Astrocyte (in vitro differentiated cells and primary cell): ENCODE measurements around the gene ULK4. TPM values are rescaled to one million over a fixed set of nuclear protein-coding genes. Genes with fewer than 3 reads are reported as not detected.
"Not testable (repeated sequence)": the region's sequence is repeated elsewhere in the genome, so short reads cannot be mapped to it uniquely, and the experiment has no call there.

Experiments used
- DNase-seq: peaks from one replicate; pipeline ENCODE4 v3.0.0-alpha.2; 2010; ENCODE audit warnings: low read depth
- FAIRE-seq: peaks from 2 replicates; lab custom pipeline; 2011; peaks lifted over from hg19 to GRCh38; lab: Jason Lieb, UNC
- H2AFZ ChIP-seq: 2 replicates; pipeline ENCODE4 v1.6.0; 2012; ENCODE audit warnings: low read depth, low read length, inconsistent platforms
- H3K27ac ChIP-seq: 2 replicates; pipeline ENCODE4 v1.5.1; 2011; ENCODE audit warnings: low read depth, low read length, inconsistent platforms
- H3K27me3 ChIP-seq: 2 replicates; pipeline ENCODE4 v1.6.0; 2011; ENCODE audit warnings: low read length, inconsistent platforms; ENCODE audit not compliant: insufficient read depth
- H3K36me3 ChIP-seq: 2 replicates; pipeline ENCODE4 v1.5.1; 2011; ENCODE audit warnings: low read length, inconsistent platforms; ENCODE audit not compliant: insufficient read depth
- H3K4me1 ChIP-seq: 2 replicates; pipeline ENCODE4 v1.5.1; 2011; ENCODE audit warnings: low read length, inconsistent platforms; ENCODE audit not compliant: insufficient read depth
- H3K4me2 ChIP-seq: 2 replicates; pipeline ENCODE4 v1.6.0; 2012; ENCODE audit warnings: low read length, inconsistent platforms
- H3K4me3 ChIP-seq: 2 replicates; pipeline ENCODE4 v1.5.1; 2011; ENCODE audit warnings: low read depth, mild to moderate bottlenecking, low read length, inconsistent platforms; ENCODE audit not compliant: insufficient read depth
- H3K79me2 ChIP-seq: 2 replicates; pipeline ENCODE4 v1.6.0; 2012; ENCODE audit warnings: mild to moderate bottlenecking, low read length, inconsistent platforms; ENCODE audit not compliant: insufficient read depth
- H3K9ac ChIP-seq: 2 replicates; pipeline ENCODE4 v1.6.0; 2012; ENCODE audit warnings: mild to moderate bottlenecking, low read length, inconsistent platforms
- H3K9me3 ChIP-seq: 2 replicates; pipeline ENCODE4 v1.5.1; 2012; ENCODE audit warnings: low read depth, mild to moderate bottlenecking, low read length, inconsistent platforms; ENCODE audit not compliant: insufficient read depth
- H4K20me1 ChIP-seq: 2 replicates; pipeline ENCODE4 v1.6.0; 2012; ENCODE audit warnings: low read length, inconsistent platforms; ENCODE audit not compliant: insufficient read depth
- H3K27ac Mint-ChIP-seq: one replicate; pipeline ENCODE4 v1.8.0; 2021; ENCODE audit warnings: mild to moderate bottlenecking, mixed read lengths; ENCODE audit not compliant: unreplicated experiment
- H3K27me3 Mint-ChIP-seq: one replicate; pipeline ENCODE4 v1.8.0; 2021; ENCODE audit warnings: low read depth, mixed read lengths; ENCODE audit not compliant: unreplicated experiment
- H3K36me3 Mint-ChIP-seq: one replicate; pipeline ENCODE4 v1.8.0; 2021; ENCODE audit warnings: low read depth, mixed read lengths; ENCODE audit not compliant: unreplicated experiment
- H3K4me1 Mint-ChIP-seq: one replicate; pipeline ENCODE4 v1.8.0; 2021; ENCODE audit warnings: low read depth, mixed read lengths; ENCODE audit not compliant: unreplicated experiment
- H3K4me3 Mint-ChIP-seq: one replicate; pipeline ENCODE4 v1.8.0; 2021; ENCODE audit warnings: mild to moderate bottlenecking, moderate library complexity, mixed read lengths; ENCODE audit not compliant: unreplicated experiment
- H3K9me3 Mint-ChIP-seq: one replicate; pipeline ENCODE4 v1.8.0; 2021; ENCODE audit warnings: mild to moderate bottlenecking, mixed read lengths; ENCODE audit not compliant: unreplicated experiment
- EZH2 ChIP-seq: IDR thresholded peaks from 2 replicates; pipeline ENCODE4 v1.6.1; 2012; ENCODE audit warnings: mild to moderate bottlenecking, low read length, inconsistent platforms; ENCODE audit not compliant: insufficient read depth
- total RNA-seq: library from RNA; stranded (reverse); gene quantifications from 2 replicates; pipeline ENCODE4 v1.2.1, GENCODE V29; 2021
- TF ChIP-seq, protein P1 (sequence below): IDR thresholded peaks from 2 replicates; pipeline ENCODE4 v1.5.1; 2011; ENCODE audit warnings: low read depth, mild to moderate bottlenecking, inconsistent platforms, low read length, moderate library complexity; ENCODE audit not compliant: insufficient read depth

The ULK4 gene
- total RNA-seq, 1 donor from 2014 or later = 6.6 TPM

- FAIRE-seq = no peak
- Mint-ChIP-seq H3K4me1 (peaks cover 2% of the 10 kb centered on the region), H3K9me3 (peaks cover 9% of the 10 kb centered on the region)
Observed at GRCh38 chr3:41288785-41289184, 673.1 kb downstream of the ULK4 start.

GRCh38 chr3:41286305-41286704 lies 675.6 kb downstream of the ULK4 start:
- no peaks in the 10 kb centered on the region for H3K4me1 Mint-ChIP-seq
- no peaks in the 10 kb centered on the region for H3K36me3 ChIP-seq
- H4K20me1 ChIP-seq = no peaks in the 10 kb centered on the region
- H2AFZ ChIP-seq = no peak overlapping the region
- no peak for FAIRE-seq
- H3K27me3 Mint-ChIP-seq = peaks cover 3% of the 10 kb centered on the region
- H3K36me3 Mint-ChIP-seq = no peaks in the 10 kb centered on the region
- H3K27ac ChIP-seq = no peak overlapping the region
- DNase-seq = no peak
- H3K4me2 ChIP-seq = no peak overlapping the region
- H3K4me3 Mint-ChIP-seq = no peak overlapping the region
- no peak overlapping the region for H3K27ac Mint-ChIP-seq
- H3K9me3 ChIP-seq = no peaks in the 10 kb centered on the region
- H3K4me3 ChIP-seq = no peak overlapping the region
- no peaks in the 10 kb centered on the region for H3K79me2 ChIP-seq
- peaks cover 17% of the 10 kb centered on the region for H3K9me3 Mint-ChIP-seq
- H3K4me1 ChIP-seq = no peaks in the 10 kb centered on the region
- no peak for TF ChIP-seq EZH2
- TF ChIP-seq, protein P1, sequence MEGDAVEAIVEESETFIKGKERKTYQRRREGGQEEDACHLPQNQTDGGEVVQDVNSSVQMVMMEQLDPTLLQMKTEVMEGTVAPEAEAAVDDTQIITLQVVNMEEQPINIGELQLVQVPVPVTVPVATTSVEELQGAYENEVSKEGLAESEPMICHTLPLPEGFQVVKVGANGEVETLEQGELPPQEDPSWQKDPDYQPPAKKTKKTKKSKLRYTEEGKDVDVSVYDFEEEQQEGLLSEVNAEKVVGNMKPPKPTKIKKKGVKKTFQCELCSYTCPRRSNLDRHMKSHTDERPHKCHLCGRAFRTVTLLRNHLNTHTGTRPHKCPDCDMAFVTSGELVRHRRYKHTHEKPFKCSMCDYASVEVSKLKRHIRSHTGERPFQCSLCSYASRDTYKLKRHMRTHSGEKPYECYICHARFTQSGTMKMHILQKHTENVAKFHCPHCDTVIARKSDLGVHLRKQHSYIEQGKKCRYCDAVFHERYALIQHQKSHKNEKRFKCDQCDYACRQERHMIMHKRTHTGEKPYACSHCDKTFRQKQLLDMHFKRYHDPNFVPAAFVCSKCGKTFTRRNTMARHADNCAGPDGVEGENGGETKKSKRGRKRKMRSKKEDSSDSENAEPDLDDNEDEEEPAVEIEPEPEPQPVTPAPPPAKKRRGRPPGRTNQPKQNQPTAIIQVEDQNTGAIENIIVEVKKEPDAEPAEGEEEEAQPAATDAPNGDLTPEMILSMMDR = no peak
- no peak overlapping the region for H3K9ac ChIP-seq
- no peaks in the 10 kb centered on the region for H3K27me3 ChIP-seq

More at GRCh38 chr3:41288785-41289184, 673.1 kb downstream of the ULK4 start:
- Histone ChIP-seq H4K20me1 (no peaks in the 10 kb centered on the region), H3K4me3 (no peak overlapping the region), H3K27ac (no peak overlapping the region), H3K27me3 (no peaks in the 10 kb centered on the region), H3K4me2 (no peak overlapping the region), H3K9me3 (no peaks in the 10 kb centered on the region), H2AFZ (no peak overlapping the region), H3K36me3 (no peaks in the 10 kb centered on the region), H3K79me2 (no peaks in the 10 kb centered on the region), H3K9ac (no peak overlapping the region), H3K4me1 (no peaks in the 10 kb centered on the region)
- no peak for TF ChIP-seq EZH2
- TF ChIP-seq, protein P1 = no peak
- H3K4me3 Mint-ChIP-seq = no peak overlapping the region
- no peak overlapping the region for H3K27ac Mint-ChIP-seq
- H3K36me3 Mint-ChIP-seq = peaks cover 2% of the 10 kb centered on the region
- H3K27me3 Mint-ChIP-seq = peaks cover 3% of the 10 kb centered on the region
- no peak for DNase-seq

DNA sequence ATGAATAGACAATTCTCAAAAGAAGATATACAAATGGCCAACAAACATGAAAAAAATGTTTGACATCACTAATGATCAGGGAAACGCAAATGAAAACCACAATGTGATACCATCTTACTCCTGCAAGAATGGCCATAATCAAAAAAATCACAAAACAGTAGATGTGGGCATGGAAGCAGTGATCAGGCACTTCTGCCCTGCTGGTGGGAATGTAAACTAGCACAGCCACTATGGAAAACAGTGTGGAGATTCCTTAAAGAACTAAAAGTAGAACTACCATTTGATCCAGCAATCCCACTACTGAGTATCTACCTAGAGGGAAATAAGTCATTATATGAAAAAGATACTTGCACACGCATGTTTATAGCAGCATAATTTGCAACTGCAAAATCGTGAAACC lies 677.0 kb downstream of the ULK4 start:
- not testable (repeated sequence) for H3K36me3 Mint-ChIP-seq, H3K79me2 ChIP-seq, H4K20me1 ChIP-seq, H3K4me2 ChIP-seq, H3K9ac ChIP-seq, H3K4me1 ChIP-seq, H3K27ac ChIP-seq, DNase-seq, H3K9me3 ChIP-seq, H3K27me3 ChIP-seq, H3K4me1 Mint-ChIP-seq, FAIRE-seq, H3K36me3 ChIP-seq, H3K27ac Mint-ChIP-seq, H3K4me3 Mint-ChIP-seq, H3K4me3 ChIP-seq, H3K27me3 Mint-ChIP-seq, H2AFZ ChIP-seq
- peaks cover 17% of the 10 kb centered on the region for H3K9me3 Mint-ChIP-seq
